Esophagus squamous epithelium (tissue), 5 donors: Measurements from ENCODE around the gene IL20RB. TPM values are rescaled to one million over a fixed set of nuclear protein-coding genes. Genes with fewer than 3 reads are reported as not detected.

Source experiments
- DNase-seq: peaks from one replicate; lab custom pipeline; 2025; lab: John Stamatoyannopoulos, UW
- H3K27ac ChIP-seq, 4 donors: fragments of 200-600 bp; sonication (generic); one replicate each; pipeline ENCODE4 v1.5.1; 2016 to 2019; ENCODE audit warnings: mild to moderate bottlenecking in 1 of 4
- H3K27me3 ChIP-seq, 4 donors: fragments of 200-600 bp; sonication (generic); 1 replicate in 3 of 4; 2 replicates in 1 of 4; pipeline versions ENCODE4 v1.5.1 to v1.6.0; 2017 to 2021; ENCODE audit warnings: antibody characterized with exemption in 1 of 4
- H3K36me3 ChIP-seq, 3 donors: fragments of 200-600 bp; sonication (generic); one replicate each; pipeline ENCODE4 v1.5.1; 2016 to 2019
- H3K4me1 ChIP-seq, 3 donors: fragments of 200-600 bp; sonication (generic); one replicate each; pipeline ENCODE4 v1.5.1; 2017 to 2019
- H3K4me3 ChIP-seq, 4 donors: fragments of 200-600 bp; sonication (generic); 1 replicate in 3 of 4; 2 replicates in 1 of 4; pipeline ENCODE4 v1.5.1; 2016 to 2019; ENCODE audit warnings: mild to moderate bottlenecking in 2 of 4, moderate library complexity in 1 of 4
- H3K9me3 ChIP-seq, 3 donors: fragments of 200-600 bp; sonication (generic); one replicate each; pipeline ENCODE4 v1.5.1; 2016 to 2019
- POLR2A ChIP-seq, 4 donors: fragments of 450-650 bp; IDR thresholded peaks; one replicate each; pipeline ENCODE4 v1.6.1; 2017; ENCODE audit warnings: antibody characterized with exemption in 4 of 4, mild to moderate bottlenecking in 4 of 4, moderate library complexity in 3 of 4
- WGBS, 2 donors: methylation state at CpG; one replicate each; pipeline ENCODE4 v1.1.5; 2018; 5-methylcytosine and 5-hydroxymethylcytosine counted together
- intact Hi-C: fragments of 100-400 bp; cut with DNase I; formaldehyde crosslinking; loops from one replicate; pipeline ENCODE4 v1.15.0; 2022
- total RNA-seq, 4 donors: library from RNA; depleted of rRNA; stranded (reverse); fragments of >200 nt; gene quantifications; one replicate each; pipeline ENCODE4 v1.1.0, GENCODE V29; 2016
- TF ChIP-seq, protein P1 (sequence below), 6 experiments: fragments of 450-650 bp in 4 of 6; fragments of 200-600 bp in 2 of 6; sonication (generic) in 2 of 6; IDR thresholded peaks; one replicate each; pipeline ENCODE4 v1.5.1; 2016 to 2019; ENCODE audit warnings: antibody characterized with exemption in 6 of 6, mild to moderate bottlenecking in 4 of 6, moderate library complexity in 4 of 6
- donor health status: DM: yes; HTN: yes; CAD: no.

Gene IL20RB
- total RNA-seq, 4 donors from 2014 or later = 95.1 to 112 (median 105) TPM

DNA sequence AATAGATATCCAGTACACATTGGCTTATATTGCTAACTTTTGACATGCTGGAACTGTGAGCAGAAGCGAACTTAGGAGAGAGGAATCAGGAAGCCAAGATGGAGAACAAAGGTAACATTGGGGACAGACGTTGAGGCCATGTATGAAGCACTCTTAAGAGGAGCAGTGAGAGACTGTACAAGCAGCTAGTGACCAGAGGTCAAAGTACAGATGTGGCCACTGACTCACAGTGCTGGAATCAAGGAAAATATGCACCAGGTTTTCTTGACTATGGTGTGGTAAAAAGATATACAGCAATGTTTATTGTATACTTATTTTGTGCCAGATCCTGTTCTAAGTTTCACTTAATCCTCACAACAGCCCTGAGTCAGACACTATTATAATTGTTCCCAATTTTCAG lies 2.0 kb upstream of the IL20RB start:
- peaks cover 6 to 88% (median 23%) of the 10 kb centered on the region in 3 donors for H3K4me1 ChIP-seq
- H3K36me3 ChIP-seq = no peaks in the 10 kb centered on the region
- WGBS, 2 donors = 48 to 69% methylated on average over 2 of the region's 2 CpGs
- TF ChIP-seq, protein P1, sequence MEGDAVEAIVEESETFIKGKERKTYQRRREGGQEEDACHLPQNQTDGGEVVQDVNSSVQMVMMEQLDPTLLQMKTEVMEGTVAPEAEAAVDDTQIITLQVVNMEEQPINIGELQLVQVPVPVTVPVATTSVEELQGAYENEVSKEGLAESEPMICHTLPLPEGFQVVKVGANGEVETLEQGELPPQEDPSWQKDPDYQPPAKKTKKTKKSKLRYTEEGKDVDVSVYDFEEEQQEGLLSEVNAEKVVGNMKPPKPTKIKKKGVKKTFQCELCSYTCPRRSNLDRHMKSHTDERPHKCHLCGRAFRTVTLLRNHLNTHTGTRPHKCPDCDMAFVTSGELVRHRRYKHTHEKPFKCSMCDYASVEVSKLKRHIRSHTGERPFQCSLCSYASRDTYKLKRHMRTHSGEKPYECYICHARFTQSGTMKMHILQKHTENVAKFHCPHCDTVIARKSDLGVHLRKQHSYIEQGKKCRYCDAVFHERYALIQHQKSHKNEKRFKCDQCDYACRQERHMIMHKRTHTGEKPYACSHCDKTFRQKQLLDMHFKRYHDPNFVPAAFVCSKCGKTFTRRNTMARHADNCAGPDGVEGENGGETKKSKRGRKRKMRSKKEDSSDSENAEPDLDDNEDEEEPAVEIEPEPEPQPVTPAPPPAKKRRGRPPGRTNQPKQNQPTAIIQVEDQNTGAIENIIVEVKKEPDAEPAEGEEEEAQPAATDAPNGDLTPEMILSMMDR (IDR thresholded peaks at IDR 0.05) = no peak
- TF ChIP-seq POLR2A (IDR thresholded peaks at IDR 0.05) = no peak
- no peaks in the 10 kb centered on the region for H3K9me3 ChIP-seq
- no peak for DNase-seq
- H3K27me3 ChIP-seq = no peaks in the 10 kb centered on the region
- intact Hi-C loops = no loop called here
- H3K27ac ChIP-seq = peak overlapping the region; percentile 40 to 96 (median 88)
- no peak overlapping the region for H3K4me3 ChIP-seq

DNA sequence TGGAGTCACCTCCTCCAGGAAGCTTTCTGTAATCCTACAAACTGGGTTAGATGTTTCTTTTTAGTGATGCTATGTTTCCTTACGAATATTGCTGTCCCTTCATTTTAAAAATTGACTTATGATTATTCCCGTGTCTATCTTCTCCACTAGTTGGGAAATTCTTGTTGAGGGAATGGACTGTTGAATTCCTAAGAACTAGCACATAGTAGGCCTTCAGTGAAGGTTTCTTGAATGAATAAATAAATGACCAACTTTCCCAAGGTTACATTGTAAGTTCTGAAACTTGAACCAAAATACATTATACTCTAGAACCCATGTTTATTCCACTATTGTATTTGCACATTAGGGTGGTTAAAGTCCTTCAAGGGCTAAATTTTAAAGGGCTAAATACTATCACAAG lies 812 bp upstream of the IL20RB start:
- Histone ChIP-seq H3K27me3 (no peaks in the 10 kb centered on the region), H3K9me3 (no peaks in the 10 kb centered on the region), H3K4me1 (peaks cover 6 to 88% (median 22%) of the 10 kb centered on the region in 3 donors), H3K36me3 (no peaks in the 10 kb centered on the region), H3K4me3 (no peak overlapping the region), H3K27ac (peak overlapping the region in 3 of 4 donors; percentile 85 to 96 (median 90))
- intact Hi-C loops = no loop called here
- no peak for DNase-seq
- no peak for TF ChIP-seq POLR2A (IDR thresholded peaks at IDR 0.05)
- TF ChIP-seq, protein P1 (IDR thresholded peaks at IDR 0.05) = no peak
- WGBS, 2 donors = 98 to 100% methylated on average over 2 of the region's 2 CpGs

DNA sequence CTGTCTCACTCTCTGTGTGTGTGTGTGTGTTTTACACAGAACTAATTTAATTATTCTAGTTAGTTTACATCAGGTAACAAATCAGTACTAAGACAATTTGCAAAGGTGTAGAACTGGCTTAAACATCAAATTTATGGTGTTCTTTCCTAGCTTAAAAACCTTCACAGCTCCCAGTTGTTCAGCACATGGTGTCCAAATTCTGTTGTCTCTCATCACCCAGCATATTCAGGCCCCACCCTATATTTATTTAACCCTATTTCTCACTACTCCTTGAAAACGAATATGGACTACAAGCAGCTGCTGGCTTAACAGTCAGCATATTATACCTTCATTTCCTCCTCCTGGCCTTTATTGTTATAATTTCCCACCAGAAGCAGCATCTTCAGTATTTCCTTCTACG lies 1.2 kb downstream of the IL20RB start:
- H3K9me3 ChIP-seq = no peaks in the 10 kb centered on the region
- H3K27ac ChIP-seq = peak overlapping the region; percentile 80 to 96 (median 88)
- no peaks in the 10 kb centered on the region for H3K36me3 ChIP-seq
- 19 to 39% methylated on average over 2 of the region's 2 CpGs for WGBS, 2 donors
- H3K4me3 ChIP-seq = peak overlapping the region; percentile 27 to 55 (median 52)
- no peak for DNase-seq
- intact Hi-C loops = no loop called here
- TF ChIP-seq, protein P1 (IDR thresholded peaks at IDR 0.05) = no peak
- no peak for TF ChIP-seq POLR2A (IDR thresholded peaks at IDR 0.05)
- H3K4me1 ChIP-seq = peaks cover 6 to 85% (median 25%) of the 10 kb centered on the region in 3 donors
- H3K27me3 ChIP-seq = no peaks in the 10 kb centered on the region

DNA sequence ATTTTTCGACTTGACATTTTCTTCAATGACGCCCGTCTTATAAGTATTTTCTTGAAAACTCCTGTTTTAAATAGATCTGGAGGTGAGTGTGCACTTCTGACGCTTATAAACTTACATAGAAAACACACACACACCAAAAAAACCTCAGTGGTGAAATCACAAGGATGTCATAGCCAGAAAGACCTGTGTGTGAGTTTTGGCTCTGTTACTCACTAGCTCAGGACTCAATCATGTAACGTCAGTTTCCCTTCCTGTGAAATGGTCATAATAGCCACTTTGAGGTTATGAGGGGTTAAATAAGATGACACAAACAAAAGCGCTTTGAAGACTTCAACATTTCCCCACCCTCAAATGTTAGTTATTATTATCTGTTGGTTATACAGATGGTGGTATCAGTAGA lies 1.8 kb downstream of the IL20RB start:
- Histone ChIP-seq H3K4me1 (peaks cover 3 to 78% (median 21%) of the 10 kb centered on the region in 3 donors), H3K36me3 (no peaks in the 10 kb centered on the region), H3K4me3 (peak overlapping the region; percentile 27 to 55 (median 52)), H3K27ac (peak overlapping the region; percentile 80 to 96 (median 88)), H3K9me3 (no peaks in the 10 kb centered on the region), H3K27me3 (no peaks in the 10 kb centered on the region)
- TF ChIP-seq POLR2A (IDR thresholded peaks at IDR 0.05) = no peak
- TF ChIP-seq, protein P1 (IDR thresholded peaks at IDR 0.05) = no peak
- intact Hi-C loops = no loop called here
- WGBS, 2 donors = 44 to 62% methylated on average over 6 of the region's 6 CpGs
- DNase-seq = no peak

DNA sequence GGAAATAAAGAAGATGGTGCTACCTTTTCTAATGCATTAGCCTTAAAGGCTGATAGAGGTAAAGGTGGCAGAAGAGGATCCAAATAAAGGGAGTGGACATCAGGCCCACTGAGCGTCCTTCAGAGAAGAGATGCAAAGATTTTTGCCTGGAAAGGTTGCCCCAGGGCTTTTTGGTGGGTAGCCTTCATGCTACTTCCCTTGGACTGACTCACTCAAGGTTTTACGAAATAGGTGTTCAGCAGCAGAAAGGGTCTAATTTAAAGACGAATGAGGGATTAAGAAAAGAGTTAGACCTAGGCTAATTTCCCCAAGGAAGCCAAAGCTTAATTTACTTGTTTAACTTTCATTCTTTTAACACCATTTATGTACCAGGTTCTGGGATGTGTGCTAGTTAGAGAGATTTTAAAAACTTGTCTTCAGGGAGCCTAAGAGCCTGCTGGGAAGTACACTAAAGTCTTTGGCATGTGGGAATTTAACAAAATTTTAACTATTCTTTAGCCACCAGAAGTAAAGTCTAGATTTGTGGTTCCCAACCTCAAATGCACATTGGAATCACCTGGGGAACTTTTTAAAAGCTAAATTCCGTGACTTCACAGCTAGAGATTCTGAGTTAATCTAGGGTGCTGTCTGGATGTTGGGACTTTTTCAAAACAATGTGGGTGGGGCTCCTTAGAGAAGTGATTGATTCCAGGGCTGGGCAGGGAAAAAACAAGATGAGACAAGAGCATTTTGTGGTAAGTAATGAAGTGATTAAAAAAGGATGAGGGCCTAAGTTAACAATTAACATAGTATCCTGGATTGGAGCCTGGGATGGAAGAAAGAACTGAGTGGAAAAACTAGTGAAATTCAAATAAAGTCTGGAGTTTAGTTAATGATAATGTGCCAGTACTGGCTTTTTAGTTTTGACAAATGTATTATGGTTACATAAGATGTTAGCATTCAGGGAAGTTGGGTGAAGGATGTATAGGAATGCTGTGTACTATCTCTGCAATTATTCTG lies 3.4 kb downstream of the IL20RB start:
- no peak for DNase-seq
- WGBS, 2 donors = 31 to 56% methylated on average over 4 of the region's 4 CpGs
- no peaks in the 10 kb centered on the region for H3K27me3 ChIP-seq
- peaks cover 0 to 63% (median 15%) of the 10 kb centered on the region in 3 donors for H3K4me1 ChIP-seq
- intact Hi-C loops = no loop called here
- peak overlapping the region; percentile 85 to 96 (median 88) for H3K27ac ChIP-seq
- H3K4me3 ChIP-seq = peak overlapping the region in 3 of 4 donors; percentile 36 to 53 (median 51)
- no peak for TF ChIP-seq POLR2A (IDR thresholded peaks at IDR 0.05)
- H3K36me3 ChIP-seq = no peaks in the 10 kb centered on the region
- H3K9me3 ChIP-seq = no peaks in the 10 kb centered on the region
